ENCODE results near the gene CLCN5. TPM values are rescaled to one million over a fixed set of nuclear protein-coding genes. Genes with fewer than 3 reads are reported as not detected.

Gene CLCN5
- total and polyA plus RNA-seq, 4 donors = 2.7 to 18.5 (median 7.5) TPM

DNA sequence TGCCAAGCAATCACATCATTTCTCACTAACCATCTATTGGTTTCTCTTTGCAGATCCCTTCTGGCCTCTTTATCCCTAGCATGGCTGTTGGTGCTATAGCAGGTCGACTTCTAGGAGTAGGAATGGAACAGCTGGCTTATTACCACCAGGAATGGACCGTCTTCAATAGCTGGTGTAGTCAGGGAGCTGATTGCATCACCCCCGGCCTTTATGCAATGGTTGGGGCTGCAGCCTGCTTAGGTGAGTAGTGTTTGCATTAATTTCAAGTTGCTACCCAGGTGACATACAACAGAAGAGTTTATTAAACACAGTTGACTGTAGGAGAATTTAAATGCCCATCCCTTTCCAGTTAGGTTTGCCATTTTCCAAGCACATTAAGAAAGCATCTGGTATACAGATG, 166.2 kb downstream of the CLCN5 start:
- no peak for DNase-seq
- Histone ChIP-seq H3K4me1 (ENCODE audit: control insufficient read depth in 5 of 5, insufficient read depth in 5 of 5, low read length in 5 of 5) (no peaks in the 10 kb centered on the region), H3K4me3 (no peak overlapping the region), H3K27ac (ENCODE audit: low read depth in 1 of 2, low read length in 1 of 2) (no peak overlapping the region), H3K27me3 (ENCODE audit: control insufficient read depth in 3 of 3, insufficient read depth in 3 of 3, low read length in 2 of 3) (peaks cover 0 to 15% (median 5%) of the 10 kb centered on the region in 3 donors), H3K9me3 (ENCODE audit: control insufficient read depth in 4 of 4, insufficient read depth in 3 of 4, low read length in 3 of 4) (peaks cover 0 to 1% (median 0%) of the 10 kb centered on the region in 4 donors), H3K9ac (ENCODE audit: insufficient read depth in 1 of 2, low read length in 2 of 2) (no peak overlapping the region), H3K36me3 (ENCODE audit: control insufficient read depth in 4 of 4, insufficient read depth in 4 of 4, low read length in 4 of 4) (peaks cover 0 to 3% (median under 1%) of the 10 kb centered on the region in 4 donors)
- WGBS, 2 donors = 49 to 70% methylated on average over 3 of the region's 3 CpGs
- ATAC-seq (ENCODE audit: insufficient read depth, low FRiP score) = no peak
- TF ChIP-seq, protein P1, sequence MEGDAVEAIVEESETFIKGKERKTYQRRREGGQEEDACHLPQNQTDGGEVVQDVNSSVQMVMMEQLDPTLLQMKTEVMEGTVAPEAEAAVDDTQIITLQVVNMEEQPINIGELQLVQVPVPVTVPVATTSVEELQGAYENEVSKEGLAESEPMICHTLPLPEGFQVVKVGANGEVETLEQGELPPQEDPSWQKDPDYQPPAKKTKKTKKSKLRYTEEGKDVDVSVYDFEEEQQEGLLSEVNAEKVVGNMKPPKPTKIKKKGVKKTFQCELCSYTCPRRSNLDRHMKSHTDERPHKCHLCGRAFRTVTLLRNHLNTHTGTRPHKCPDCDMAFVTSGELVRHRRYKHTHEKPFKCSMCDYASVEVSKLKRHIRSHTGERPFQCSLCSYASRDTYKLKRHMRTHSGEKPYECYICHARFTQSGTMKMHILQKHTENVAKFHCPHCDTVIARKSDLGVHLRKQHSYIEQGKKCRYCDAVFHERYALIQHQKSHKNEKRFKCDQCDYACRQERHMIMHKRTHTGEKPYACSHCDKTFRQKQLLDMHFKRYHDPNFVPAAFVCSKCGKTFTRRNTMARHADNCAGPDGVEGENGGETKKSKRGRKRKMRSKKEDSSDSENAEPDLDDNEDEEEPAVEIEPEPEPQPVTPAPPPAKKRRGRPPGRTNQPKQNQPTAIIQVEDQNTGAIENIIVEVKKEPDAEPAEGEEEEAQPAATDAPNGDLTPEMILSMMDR (IDR thresholded peaks at IDR 0.05; ENCODE audit: control extremely low read depth, extremely low read depth) = no peak

DNA sequence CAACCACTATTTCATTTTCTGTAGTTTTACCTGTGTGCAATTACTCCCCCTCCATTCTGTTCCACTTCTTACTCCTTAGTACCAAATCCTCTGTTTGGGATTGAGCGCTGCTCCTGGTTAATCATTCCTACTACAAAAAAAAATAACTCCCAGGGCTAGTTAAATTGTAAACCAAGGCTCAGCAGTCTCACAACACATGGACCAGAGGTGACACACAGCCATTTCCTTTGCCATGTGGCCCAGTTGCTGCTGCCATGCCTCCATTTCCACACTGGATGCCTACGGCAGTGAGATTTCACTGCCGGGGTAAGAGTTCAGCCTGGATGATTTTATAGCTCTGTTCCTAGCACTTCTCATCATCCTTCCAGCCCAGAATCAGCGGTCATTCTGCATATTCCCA, 171.2 kb downstream of the CLCN5 start:
- 82 to 100% methylated on average over 4 of the region's 4 CpGs for WGBS, 2 donors
- Histone ChIP-seq H3K4me3 (no peak overlapping the region), H3K27me3 (ENCODE audit: control insufficient read depth in 3 of 3, insufficient read depth in 3 of 3, low read length in 2 of 3) (peaks cover 0 to 41% (median 16%) of the 10 kb centered on the region in 3 donors), H3K27ac (ENCODE audit: low read depth in 1 of 2, low read length in 1 of 2) (no peak overlapping the region), H3K4me1 (ENCODE audit: control insufficient read depth in 5 of 5, insufficient read depth in 5 of 5, low read length in 5 of 5) (no peaks in the 10 kb centered on the region), H3K9ac (ENCODE audit: insufficient read depth in 1 of 2, low read length in 2 of 2) (no peak overlapping the region), H3K9me3 (ENCODE audit: control insufficient read depth in 4 of 4, insufficient read depth in 3 of 4, low read length in 3 of 4) (no peaks in the 10 kb centered on the region), H3K36me3 (ENCODE audit: control insufficient read depth in 4 of 4, insufficient read depth in 4 of 4, low read length in 4 of 4) (peaks cover 0 to 3% (median under 1%) of the 10 kb centered on the region in 4 donors)
- TF ChIP-seq, protein P1 (IDR thresholded peaks at IDR 0.05; ENCODE audit: control extremely low read depth, extremely low read depth) = no peak
- ATAC-seq (ENCODE audit: insufficient read depth, low FRiP score) (no peak), DNase-seq (peak in 1 of 3 donors; percentile 16)

DNA sequence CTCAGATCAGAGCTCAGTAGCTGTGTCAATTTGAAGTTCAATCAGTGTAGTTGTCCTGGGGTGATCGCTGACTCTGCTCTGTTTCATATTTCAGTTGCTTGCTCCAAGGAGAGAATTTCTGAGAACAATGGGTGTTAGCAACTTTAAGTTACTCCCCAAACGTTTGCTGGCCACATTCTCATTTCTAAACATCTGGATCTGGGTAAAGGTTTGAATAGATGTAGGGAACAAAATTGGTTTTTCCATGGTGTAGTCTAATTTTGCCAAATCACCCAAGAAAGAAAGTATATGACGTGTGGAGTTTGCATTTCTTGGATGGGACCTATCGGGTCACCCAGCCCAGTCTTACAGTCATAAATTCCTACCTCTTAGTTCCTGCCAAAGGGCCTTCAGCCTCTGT, 174.7 kb downstream of the CLCN5 start:
- Histone ChIP-seq H3K9me3 (ENCODE audit: control insufficient read depth in 4 of 4, insufficient read depth in 3 of 4, low read length in 3 of 4) (no peaks in the 10 kb centered on the region), H3K27ac (ENCODE audit: low read depth in 1 of 2, low read length in 1 of 2) (no peak overlapping the region), H3K4me3 (no peak overlapping the region), H3K4me1 (ENCODE audit: control insufficient read depth in 5 of 5, insufficient read depth in 5 of 5, low read length in 5 of 5) (no peaks in the 10 kb centered on the region), H3K9ac (ENCODE audit: insufficient read depth in 1 of 2, low read length in 2 of 2) (no peak overlapping the region), H3K36me3 (ENCODE audit: control insufficient read depth in 4 of 4, insufficient read depth in 4 of 4, low read length in 4 of 4) (no peaks in the 10 kb centered on the region), H3K27me3 (ENCODE audit: control insufficient read depth in 3 of 3, insufficient read depth in 3 of 3, low read length in 2 of 3) (peaks cover 0 to 39% (median 15%) of the 10 kb centered on the region in 3 donors)
- ATAC-seq (ENCODE audit: insufficient read depth, low FRiP score) = no peak
- 67 to 94% methylated on average over 4 of the region's 4 CpGs for WGBS, 2 donors
- DNase-seq = no peak
- TF ChIP-seq, protein P1 (IDR thresholded peaks at IDR 0.05; ENCODE audit: control extremely low read depth, extremely low read depth) = no peak

DNA sequence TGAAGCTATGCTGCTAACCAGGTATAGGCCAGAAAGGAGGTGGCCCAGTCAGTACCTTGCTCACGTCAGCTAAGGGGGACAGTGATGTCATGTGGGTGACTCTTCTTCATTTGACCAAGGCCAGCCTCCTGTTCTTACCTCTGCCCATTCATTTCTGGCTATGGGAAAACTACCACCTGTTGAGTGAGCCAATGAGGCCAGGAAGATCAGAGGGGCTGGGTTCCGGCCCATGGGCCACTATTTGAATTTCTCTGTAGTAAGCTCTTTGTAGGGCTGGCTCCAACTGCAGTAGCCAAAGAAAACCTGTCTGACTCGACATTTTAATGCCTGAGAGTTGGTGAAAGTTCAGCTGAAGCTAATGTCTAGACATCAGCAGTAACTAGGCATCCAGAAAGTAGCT, 175.8 kb downstream of the CLCN5 start:
- H3K27ac ChIP-seq (ENCODE audit: low read depth in 1 of 2, low read length in 1 of 2) = no peak overlapping the region
- TF ChIP-seq, protein P1 (IDR thresholded peaks at IDR 0.05; ENCODE audit: control extremely low read depth, extremely low read depth) = no peak

More for the DNA sequence above, 175.8 kb downstream of the CLCN5 start:
- Histone ChIP-seq H3K4me3 (no peak overlapping the region), H3K4me1 (ENCODE audit: control insufficient read depth in 5 of 5, insufficient read depth in 5 of 5, low read length in 5 of 5) (no peaks in the 10 kb centered on the region), H3K27me3 (ENCODE audit: control insufficient read depth in 3 of 3, insufficient read depth in 3 of 3, low read length in 2 of 3) (peaks cover 0 to 30% (median 15%) of the 10 kb centered on the region in 3 donors), H3K9ac (ENCODE audit: insufficient read depth in 1 of 2, low read length in 2 of 2) (no peak overlapping the region), H3K9me3 (ENCODE audit: control insufficient read depth in 4 of 4, insufficient read depth in 3 of 4, low read length in 3 of 4) (no peaks in the 10 kb centered on the region), H3K36me3 (ENCODE audit: control insufficient read depth in 4 of 4, insufficient read depth in 4 of 4, low read length in 4 of 4) (no peaks in the 10 kb centered on the region)
- ATAC-seq (ENCODE audit: insufficient read depth, low FRiP score) (no peak), DNase-seq (no peak)
- 63 to 90% methylated on average over 3 of the region's 3 CpGs for WGBS, 2 donors
